WTC11 (cell line): ENCODE data around the gene ANP32B. TPM values are rescaled to one million over a fixed set of nuclear protein-coding genes. Genes with fewer than 3 reads are reported as not detected.

ENCODE experiments used
- ATAC-seq: fragments of 200-7000 bp; cut with Tn5 transposase; 2 replicates; pipeline ENCODE4 v1.10.0; 2021; ENCODE audit warnings: mild to moderate bottlenecking, moderate library complexity
- CTCF ChIA-PET: fragments of 300-600 bp; sonication (Branson Sonifier 250); formaldehyde crosslinking; loops from one replicate; lab custom pipeline; 2021; ENCODE audit warnings: antibody characterized with exemption; lab: Charles Lee
- POLR2A ChIA-PET: fragments of 350-600 bp; sonication (Branson Sonifier 250); formaldehyde crosslinking; loops from one replicate; lab custom pipeline; 2021; ENCODE audit warnings: antibody characterized with exemption; lab: Charles Lee
- DNase-seq: peaks from one replicate; pipeline ENCODE4 v3.0.0; 2021; ENCODE audit warnings: low spot score
- H3K27ac Mint-ChIP-seq: 2 replicates; pipeline ENCODE4 v1.8.0; 2021; ENCODE audit warnings: mixed read lengths
- H3K27me3 Mint-ChIP-seq: 2 replicates; pipeline ENCODE4 v1.8.0; 2021; ENCODE audit warnings: low read depth, mild to moderate bottlenecking, moderate library complexity, mixed read lengths
- H3K36me3 Mint-ChIP-seq: 2 replicates; pipeline ENCODE4 v1.8.0; 2021; ENCODE audit warnings: mixed read lengths
- H3K4me1 Mint-ChIP-seq: 2 replicates; pipeline ENCODE4 v1.8.0; 2022; ENCODE audit warnings: mixed read lengths
- H3K4me3 Mint-ChIP-seq: 2 replicates; pipeline ENCODE4 v1.8.0; 2021; ENCODE audit warnings: mild to moderate bottlenecking, moderate library complexity, mixed read lengths
- H3K9me3 Mint-ChIP-seq: 2 replicates; pipeline ENCODE4 v1.8.0; 2021; ENCODE audit warnings: mixed read lengths
- AFF4 ChIP-seq: sonication (generic); formaldehyde crosslinking; IDR thresholded peaks from 2 replicates; pipeline ENCODE4 v1.8.1; 2023; ENCODE audit warnings: mild to moderate bottlenecking, missing genetic modification reagents, borderline replicate concordance
- ARID4B ChIP-seq: sonication (generic); formaldehyde crosslinking; IDR thresholded peaks from 2 replicates; pipeline ENCODE4 v1.8.0; 2023; ENCODE audit warnings: missing genetic modification reagents, mild to moderate bottlenecking, borderline replicate concordance
- ATF1 ChIP-seq: sonication (generic); formaldehyde crosslinking; IDR thresholded peaks from 2 replicates; pipeline ENCODE4 v1.8.1; 2023; ENCODE audit warnings: mild to moderate bottlenecking, moderate library complexity, missing genetic modification reagents
- ESRRA ChIP-seq: sonication (generic); formaldehyde crosslinking; IDR thresholded peaks from 2 replicates; pipeline ENCODE4 v1.8.1; 2022; ENCODE audit warnings: mild to moderate bottlenecking, missing genetic modification reagents, borderline replicate concordance
- GABPB1 ChIP-seq: sonication (generic); formaldehyde crosslinking; IDR thresholded peaks from 2 replicates; pipeline ENCODE4 v1.8.1; 2023; ENCODE audit warnings: mild to moderate bottlenecking, missing genetic modification reagents
- HMGXB4 ChIP-seq: sonication (generic); formaldehyde crosslinking; IDR thresholded peaks from 2 replicates; pipeline ENCODE4 v1.8.1; 2023; ENCODE audit warnings: mild to moderate bottlenecking, moderate library complexity, missing genetic modification reagents
- IRF2 ChIP-seq: sonication (generic); formaldehyde crosslinking; IDR thresholded peaks from 2 replicates; pipeline ENCODE4 v1.8.0; 2022; ENCODE audit warnings: low read depth, missing genetic modification reagents, borderline replicate concordance
- JAZF1 ChIP-seq: fragments of 250-450 bp; sonication (Bioruptor Pico); IDR thresholded peaks from 2 replicates; pipeline ENCODE4 v1.9.0; 2021; ENCODE audit warnings: moderate library complexity, mild to moderate bottlenecking, inconsistent platforms
- KAT7 ChIP-seq: sonication (generic); formaldehyde crosslinking; IDR thresholded peaks from 2 replicates; pipeline ENCODE4 v1.8.1; 2023; ENCODE audit warnings: missing genetic modification reagents, mild to moderate bottlenecking, borderline replicate concordance
- MAX ChIP-seq: sonication (generic); formaldehyde crosslinking; IDR thresholded peaks from 2 replicates; pipeline ENCODE4 v1.8.0; 2022; ENCODE audit warnings: mild to moderate bottlenecking, missing genetic modification reagents
- MYBL2 ChIP-seq: sonication (generic); formaldehyde crosslinking; IDR thresholded peaks from 2 replicates; pipeline ENCODE4 v1.8.1; 2023; ENCODE audit warnings: mild to moderate bottlenecking, moderate library complexity, missing genetic modification reagents
- NR2C2 ChIP-seq: sonication (generic); formaldehyde crosslinking; IDR thresholded peaks from 2 replicates; pipeline ENCODE4 v1.8.0; 2022; ENCODE audit warnings: mild to moderate bottlenecking, missing genetic modification reagents
- RORB ChIP-seq: fragments of 250-450 bp; sonication (Bioruptor Pico); IDR thresholded peaks from 2 replicates; pipeline ENCODE4 v1.9.0; 2021; ENCODE audit warnings: mild to moderate bottlenecking
- TEAD1 ChIP-seq: sonication (generic); formaldehyde crosslinking; IDR thresholded peaks from 2 replicates; pipeline ENCODE4 v1.8.0; 2022; ENCODE audit warnings: mild to moderate bottlenecking, missing genetic modification reagents
- USF1 ChIP-seq: sonication (generic); formaldehyde crosslinking; IDR thresholded peaks from 2 replicates; pipeline ENCODE4 v1.8.0; 2022; ENCODE audit warnings: mild to moderate bottlenecking, missing genetic modification reagents
- ZBTB43 ChIP-seq: sonication (generic); formaldehyde crosslinking; IDR thresholded peaks from 2 replicates; pipeline ENCODE4 v1.8.1; 2023; ENCODE audit warnings: mild to moderate bottlenecking, missing genetic modification reagents
- ZNF121 ChIP-seq: sonication (generic); formaldehyde crosslinking; IDR thresholded peaks from 2 replicates; pipeline ENCODE4 v1.8.0; 2023; ENCODE audit warnings: missing genetic modification reagents
- ZNF232 ChIP-seq: sonication (generic); formaldehyde crosslinking; IDR thresholded peaks from 2 replicates; pipeline ENCODE4 v1.8.0; 2022; ENCODE audit warnings: mild to moderate bottlenecking, missing genetic modification reagents
- ZNF423 ChIP-seq: fragments of 250-450 bp; sonication (Bioruptor Pico); IDR thresholded peaks from 2 replicates; pipeline ENCODE4 v2.1.2; 2022; ENCODE audit warnings: mild to moderate bottlenecking, moderate library complexity
- ZNF512 ChIP-seq: sonication (generic); formaldehyde crosslinking; IDR thresholded peaks from 2 replicates; pipeline ENCODE4 v1.8.1; 2022; ENCODE audit warnings: missing genetic modification reagents, borderline replicate concordance
- total RNA-seq: library from RNA; stranded (reverse); gene quantifications from 3 replicates; pipeline ENCODE4 v1.2.3, GENCODE V29; 2021

The ANP32B gene
- total RNA-seq, 1 experiment from 2014 or later: 150 TPM

- 0 out of 2 replicates have a peak, but pooled peaks have one; percentile 57 for TF ChIP-seq HMGXB4
- 0 out of 2 replicates have a peak, but pooled peaks have one; percentile 70 for TF ChIP-seq ESRRA (CRISPR knock-in tag)
- TF ChIP-seq GABPB1: peak; percentile 82
- TF ChIP-seq AFF4 (CRISPR knock-in tag): no peak
- peak; percentile 59; the same call in 1 of the 2 replicates for TF ChIP-seq MAX (CRISPR knock-in tag)
- TF ChIP-seq ZNF121 (CRISPR knock-in tag): peak; percentile 93
- no peak for TF ChIP-seq TEAD1 (CRISPR knock-in tag)
- peak; percentile 22; the same call in 1 of the 2 replicates for TF ChIP-seq ZNF423 (CRISPR knock-in tag)
- TF ChIP-seq NR2C2 (CRISPR knock-in tag): no peak
- no peak for TF ChIP-seq ZNF232 (CRISPR knock-in tag)
Observed at GRCh38 chr9:98056269-98057137, 73.4 kb downstream of the ANP32B start, which contains the start of gene NANS (continued).

GRCh38 chr9:98057138-98057799, 74.1 kb downstream of the ANP32B start:
- Mint-ChIP-seq H3K36me3 (peaks cover 8% of the 10 kb centered on the region), H3K9me3 (no peaks in the 10 kb centered on the region), H3K4me1 (no peaks in the 10 kb centered on the region), H3K4me3 (peak overlapping the region; percentile 89), H3K27ac (peak overlapping the region; percentile 50; the same call in 1 of the 2 replicates), H3K27me3 (peaks cover 22% of the 10 kb centered on the region)
- ChIA-PET CTCF (interaction anchor here (0.6 to 3.1 kb wide), 8 partner anchors 17 to 198 kb away, joined by 3 to 19 read pairs (median 4); partner anchors contain the start of gene TBC1D2), POLR2A (interaction anchor here (1.2 to 1.6 kb wide), 3 partner anchors 12 to 199 kb away, joined by 3 to 5 read pairs (median 5); partner anchors contain the start of gene TBC1D2)
- no peak for ATAC-seq
- no peak for DNase-seq
- no peak for TF ChIP-seq USF1 (CRISPR knock-in tag)
- TF ChIP-seq RORB: no peak
- no peak for TF ChIP-seq ZNF512
- no peak for TF ChIP-seq ZBTB43 (CRISPR knock-in tag)
- no peak for TF ChIP-seq JAZF1 (CRISPR knock-in tag)
- no peak for TF ChIP-seq ZNF232 (CRISPR knock-in tag)
- TF ChIP-seq KAT7 (CRISPR knock-in tag): no peak
- no peak for TF ChIP-seq ARID4B
- no peak for TF ChIP-seq TEAD1 (CRISPR knock-in tag)
- TF ChIP-seq ATF1 (CRISPR knock-in tag): no peak
- TF ChIP-seq IRF2 (CRISPR knock-in tag): no peak
- no peak for TF ChIP-seq MYBL2 (CRISPR knock-in tag)
